ENCODE results near the gene DKK3.

The DKK3 gene

GRCh38 chr11:11980841-11981308 is 27.6 kb downstream of the DKK3 start:
- DNase-seq, result no peak

GRCh38 chr11:11980200-11980599 is 28.2 kb downstream of the DKK3 start:
- DNase-seq, result no peak

GRCh38 chr11:11979488-11980117 is 28.8 kb downstream of the DKK3 start:
- DNase-seq, result no peak

GRCh38 chr11:11978792-11979487 is 29.5 kb downstream of the DKK3 start:
- DNase-seq, result no peak

- no peak for DNase-seq
Observed at GRCh38 chr11:11978098-11978637, 30.3 kb downstream of the DKK3 start.

- DNase-seq, result no peak
Observed at GRCh38 chr11:11977206-11977938, 31.1 kb downstream of the DKK3 start.

- no peak for DNase-seq
Observed at GRCh38 chr11:11976481-11977127, 31.8 kb downstream of the DKK3 start.

- DNase-seq, result no peak
Observed at GRCh38 chr11:11975201-11976092, 33.0 kb downstream of the DKK3 start.

- DNase-seq, result no peak
Observed at GRCh38 chr11:11973866-11974265, 34.6 kb downstream of the DKK3 start.

GRCh38 chr11:11973361-11973800 is 35.0 kb downstream of the DKK3 start:
- no peak for DNase-seq

GRCh38 chr11:11972730-11973341 is 35.6 kb downstream of the DKK3 start:
- no peak for DNase-seq

- no peak for DNase-seq
Observed at GRCh38 chr11:11971906-11972547, 36.4 kb downstream of the DKK3 start.

GRCh38 chr11:11970556-11970955 is 37.9 kb downstream of the DKK3 start:
- DNase-seq, result no peak

GRCh38 chr11:11969380-11970215 is 38.8 kb downstream of the DKK3 start:
- DNase-seq, result no peak

GRCh38 chr11:11968511-11969280 is 39.7 kb downstream of the DKK3 start:
- no peak for DNase-seq

GRCh38 chr11:11967669-11968510 is 40.5 kb downstream of the DKK3 start:
- DNase-seq, result no peak

GRCh38 chr11:11966826-11967668 is 41.4 kb downstream of the DKK3 start:
- no peak for DNase-seq

All from NCI-H1417 treated with DMSO at 0.1 percent for 48 hours (cell line).